Eye (tissue), 1 donor: Measurements from ENCODE around the gene ARL4D.
A peak's percentile ranks its signal among the peaks of the same experiment; 100 is the strongest.
"Not testable (repeated sequence)": the region's sequence is repeated elsewhere in the genome, so short reads cannot be mapped to it uniquely, and the experiment has no call there.

ENCODE experiments used
- DNase-seq: peaks from one replicate; pipeline ENCODE4 v3.0.0-alpha.2; 2015

Gene ARL4D

GRCh38 chr17:43371227-43371821, 27.5 kb upstream of the ARL4D start:
- DNase-seq: no peak

DNA sequence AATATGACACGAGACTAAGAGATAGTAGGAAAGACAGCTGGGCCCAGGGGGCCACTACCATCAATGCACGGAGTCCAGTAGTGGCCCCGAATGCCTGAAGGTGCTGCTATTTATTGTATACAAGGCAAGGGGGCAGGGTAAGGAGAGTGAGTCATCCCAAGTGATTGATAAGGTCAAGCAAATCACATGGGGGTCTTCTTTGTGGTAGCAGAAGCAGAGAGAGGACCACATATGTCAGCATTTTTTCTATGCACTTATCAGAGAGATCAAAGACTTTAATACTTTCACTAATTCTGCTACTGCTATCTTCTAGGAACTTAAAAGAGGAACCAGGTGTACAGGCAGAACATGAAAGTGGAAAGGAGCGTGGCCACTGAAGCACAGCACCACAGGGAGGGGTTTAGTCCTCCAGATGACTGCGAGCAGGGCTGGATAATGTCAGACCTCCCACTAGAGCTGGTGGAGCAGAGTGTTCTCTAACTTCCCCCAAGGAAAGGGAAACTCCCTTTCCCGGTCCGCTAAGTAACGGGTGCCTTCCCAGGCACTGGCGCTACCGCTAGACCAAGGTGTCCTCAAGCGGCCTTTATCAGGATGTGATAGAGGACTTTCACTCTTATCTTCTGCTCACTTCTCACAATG, 26.4 kb upstream of the ARL4D start:
- DNase-seq: no peak

GRCh38 chr17:43373356-43373755, 25.4 kb upstream of the ARL4D start:
- no peak for DNase-seq

- DNase-seq: not testable (repeated sequence)
These were observed 22.9 kb upstream of the ARL4D start for GRCh38 chr17:43375915-43376314.

DNA sequence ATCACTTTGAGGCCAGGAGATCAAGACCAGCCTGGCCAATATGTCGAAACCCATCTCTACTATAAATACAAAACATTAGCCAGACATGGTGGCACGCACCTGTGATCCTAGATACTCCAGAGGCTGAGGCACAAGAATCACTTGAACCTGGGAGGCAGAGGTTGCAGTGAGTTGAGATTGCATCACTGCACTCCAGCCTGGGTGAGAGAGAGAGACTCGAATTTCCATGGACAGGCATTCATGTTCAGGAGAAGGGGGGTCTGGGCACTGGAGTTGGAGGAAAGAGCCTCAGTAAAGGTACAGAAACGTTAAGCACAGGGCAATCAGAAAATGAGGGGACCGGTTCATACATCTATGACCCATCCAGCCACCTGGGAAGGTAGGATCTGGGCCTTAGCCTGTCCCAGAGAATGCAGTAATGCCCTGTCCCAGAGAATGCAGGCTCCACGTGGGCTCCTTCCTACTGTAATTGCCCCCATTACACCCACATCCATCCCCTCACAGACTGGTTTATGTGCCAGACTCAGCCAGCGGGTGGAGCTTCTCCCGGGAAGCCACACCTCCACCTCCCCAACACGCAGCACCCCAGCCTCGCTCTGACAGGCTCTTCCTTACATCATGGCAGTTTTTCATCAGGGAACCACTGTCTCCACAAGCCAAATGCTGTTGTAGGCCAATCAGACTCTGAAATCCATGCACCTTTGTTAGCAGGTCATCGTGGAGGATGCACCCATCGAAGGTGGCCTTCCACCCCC, 21.6 kb upstream of the ARL4D start:
- no peak for DNase-seq

DNA sequence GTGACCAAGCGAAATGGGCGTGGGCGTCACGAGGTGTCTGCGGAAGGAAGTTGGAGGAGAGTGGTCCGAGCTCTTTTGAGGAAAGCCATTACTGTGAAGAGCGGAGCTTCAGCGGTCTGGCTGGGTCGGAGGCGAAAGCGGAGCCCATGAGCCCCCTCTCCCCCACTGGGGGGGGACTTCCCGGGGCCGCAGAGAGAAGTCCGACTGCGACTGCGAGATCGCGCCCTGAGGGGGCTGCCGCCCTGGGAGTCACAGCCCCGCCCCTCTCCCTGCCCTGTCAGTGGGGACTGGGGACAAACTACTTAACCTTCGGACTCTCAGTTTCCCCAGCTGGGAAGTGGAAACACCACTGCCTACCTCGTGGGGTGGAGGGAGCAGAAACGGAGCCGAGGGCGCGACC, 20.0 kb upstream of the ARL4D start:
- DNase-seq: no peak

- no peak for DNase-seq
These were observed 18.5 kb upstream of the ARL4D start for GRCh38 chr17:43380307-43380706.

- no peak for DNase-seq
These were observed 17.6 kb upstream of the ARL4D start for GRCh38 chr17:43381204-43381603.

GRCh38 chr17:43381621-43382020, 17.2 kb upstream of the ARL4D start:
- no peak for DNase-seq

- no peak for DNase-seq
These were observed 16.0 kb upstream of the ARL4D start for GRCh38 chr17:43382776-43383175.

GRCh38 chr17:43383372-43383771, 15.4 kb upstream of the ARL4D start:
- DNase-seq: no peak

DNA sequence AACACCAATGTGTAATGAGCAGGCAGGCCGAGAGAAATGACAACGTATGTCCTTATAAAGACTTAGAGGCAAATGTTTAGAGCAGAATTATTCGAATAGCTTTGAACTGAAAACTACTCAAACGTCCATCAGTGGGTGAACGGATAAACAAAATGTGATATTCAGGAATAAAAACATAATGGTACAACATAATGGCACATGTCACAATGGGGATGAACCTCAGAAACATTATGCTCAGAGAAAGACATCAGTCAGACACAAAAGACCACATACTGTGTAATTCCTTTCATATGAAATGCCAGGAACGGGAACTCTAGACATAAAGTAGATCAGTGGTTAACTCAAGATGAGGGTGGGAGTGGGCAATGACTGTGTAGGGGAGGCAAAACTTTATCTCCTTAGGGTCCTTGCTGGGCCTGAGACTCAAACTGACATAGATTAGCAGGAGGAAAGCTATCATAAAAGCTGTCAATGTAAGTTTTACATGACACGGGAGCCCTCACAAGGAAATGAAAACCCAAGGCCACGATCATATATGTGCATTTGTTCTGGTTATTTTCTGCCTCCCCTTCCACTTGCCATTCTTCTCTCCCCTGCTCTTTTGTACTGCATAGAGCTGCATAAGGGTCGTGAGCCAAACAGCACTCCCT, 14.8 kb upstream of the ARL4D start:
- no peak for DNase-seq

- DNase-seq: no peak
These were observed 14.3 kb upstream of the ARL4D start for GRCh38 chr17:43384476-43384862.

DNA sequence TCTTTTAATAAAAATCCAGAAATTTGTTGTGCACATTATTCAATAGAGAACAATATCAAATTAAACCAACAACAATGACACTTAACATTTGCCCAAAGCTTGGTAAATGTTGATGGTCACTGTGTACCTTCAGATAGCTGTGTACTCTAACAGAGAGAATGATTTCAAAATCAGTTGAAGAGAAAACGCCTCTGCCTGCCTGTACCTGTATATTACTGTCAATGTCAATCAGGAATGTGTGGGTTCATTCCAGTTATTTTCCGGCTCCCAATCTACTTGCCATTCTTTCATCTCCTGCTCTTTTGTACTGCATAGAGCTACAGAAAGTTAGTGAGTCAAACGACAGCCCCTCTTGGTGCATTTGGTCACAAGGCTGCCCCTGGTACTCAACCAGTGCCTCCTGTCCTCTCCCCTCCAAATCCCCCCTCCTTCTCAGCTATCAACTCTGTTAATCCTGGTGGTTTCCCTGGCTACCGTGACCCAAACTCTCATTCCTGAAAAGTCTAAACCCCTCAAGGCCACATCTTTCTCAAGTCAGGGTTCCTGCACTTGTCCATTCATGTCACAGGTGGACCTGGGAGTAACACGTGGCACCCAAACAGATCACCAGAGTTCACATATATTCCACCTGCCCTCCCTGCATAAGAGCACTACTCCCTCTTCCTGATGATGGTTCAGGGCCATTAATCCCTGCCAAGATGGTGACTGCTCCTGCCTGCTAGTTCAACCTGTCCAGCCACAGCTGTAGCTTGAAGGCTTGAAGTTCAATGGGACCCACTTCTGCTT, 13.6 kb upstream of the ARL4D start:
- no peak for DNase-seq

DNA sequence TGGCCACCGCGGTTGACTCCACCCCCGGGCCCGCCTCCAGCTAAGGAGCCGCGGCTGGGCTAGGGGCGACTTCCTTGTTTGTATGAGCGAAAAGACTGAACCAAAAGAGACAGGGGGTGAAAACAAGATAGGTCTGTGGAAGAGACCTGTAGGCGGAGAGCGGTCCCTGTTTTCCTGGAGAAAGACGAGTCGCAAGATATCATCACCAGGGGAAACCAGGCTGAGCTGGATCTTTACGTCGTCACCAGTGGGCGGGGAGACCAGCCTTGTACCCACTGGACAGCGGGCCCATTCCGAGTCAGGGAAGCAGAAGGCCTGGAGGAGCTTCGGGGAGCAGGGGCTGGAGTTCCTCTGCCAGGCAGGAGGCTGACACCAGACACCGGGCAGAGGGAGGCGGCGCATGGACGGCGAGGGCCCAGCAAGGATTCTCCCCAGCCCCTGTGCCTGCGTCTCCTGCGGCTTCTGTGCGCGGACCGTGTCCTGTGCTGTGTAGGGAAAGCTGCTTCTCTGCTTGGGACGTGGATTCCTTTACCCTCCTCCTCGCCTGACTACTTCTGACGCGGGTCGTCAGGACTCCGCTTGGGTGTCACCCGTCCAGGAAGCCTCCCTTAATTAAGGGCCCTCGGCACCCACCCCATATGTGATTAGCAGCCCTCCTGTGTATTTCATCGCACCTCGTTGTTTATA, 10.3 kb upstream of the ARL4D start:
- DNase-seq: peak; percentile 97

GRCh38 chr17:43389046-43389947, 9.5 kb upstream of the ARL4D start:
- peak; percentile 94 for DNase-seq

DNA sequence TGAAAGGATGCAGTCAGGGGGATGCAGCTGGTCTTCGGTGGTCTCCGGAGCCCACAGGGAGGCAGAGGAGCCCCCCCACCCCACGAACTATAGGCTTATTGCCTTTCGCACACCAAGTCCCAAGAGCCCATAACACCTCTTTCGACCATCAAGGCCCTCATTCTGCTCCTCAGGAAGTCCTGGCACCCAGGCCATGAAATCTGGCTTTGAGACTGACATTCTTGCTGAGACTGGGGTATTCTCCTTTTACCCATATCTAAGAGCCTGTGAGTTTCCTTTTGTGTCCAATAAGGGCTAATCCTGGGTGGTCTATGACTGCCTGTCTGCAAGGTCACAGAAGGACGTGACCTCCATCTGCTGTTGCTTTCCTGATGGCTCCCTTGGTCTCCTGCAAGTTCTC, 6.4 kb upstream of the ARL4D start:
- no peak for DNase-seq

DNA sequence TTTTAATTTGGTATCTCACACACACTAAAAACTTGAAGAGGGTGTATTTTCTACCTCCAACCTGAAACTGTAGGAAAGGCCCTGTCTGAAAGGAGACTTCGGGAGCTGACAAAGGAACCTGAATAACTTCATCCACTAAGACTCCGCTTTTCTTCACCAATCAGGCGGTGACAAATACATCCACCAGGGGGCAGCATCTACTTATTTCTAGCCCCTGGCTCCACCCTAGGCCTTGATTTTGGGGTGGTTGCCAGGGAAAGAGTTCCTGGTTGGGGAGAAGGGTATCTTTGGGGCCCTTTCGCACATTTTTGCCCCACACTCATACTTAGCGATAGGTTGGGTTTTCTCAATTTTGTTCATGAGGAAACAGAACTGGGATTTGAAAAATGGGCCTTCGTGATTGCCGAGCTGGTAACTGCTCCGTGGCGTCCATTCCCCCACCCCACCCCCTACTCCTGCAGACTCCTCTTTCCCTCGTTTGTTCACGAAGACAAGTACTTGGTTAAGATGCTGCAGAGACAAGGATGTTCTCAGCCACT, 4.8 kb upstream of the ARL4D start:
- DNase-seq: peak; percentile 98

- DNase-seq: not testable (repeated sequence)
These were observed 4.1 kb upstream of the ARL4D start for GRCh38 chr17:43394696-43395095.

DNA sequence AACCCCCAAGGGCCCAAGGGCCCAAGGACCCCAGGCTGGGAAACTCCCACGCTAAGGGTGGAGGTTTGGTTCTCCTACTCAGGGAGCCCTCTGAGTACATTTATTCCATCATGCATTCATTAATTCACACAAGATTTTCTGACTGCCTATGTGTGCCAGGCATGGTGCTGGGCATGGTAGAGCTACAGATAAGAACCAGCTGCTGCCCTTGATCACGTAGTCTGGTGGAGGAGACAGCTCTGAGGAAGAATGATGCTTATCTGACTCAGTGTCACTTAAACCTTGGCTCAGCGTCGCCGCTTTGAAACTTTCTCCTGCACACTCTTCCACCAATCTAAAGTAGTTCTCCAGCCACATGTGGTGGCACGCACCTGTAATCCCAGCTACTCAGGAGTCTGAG, 3.6 kb upstream of the ARL4D start:
- no peak for DNase-seq

GRCh38 chr17:43396491-43397060, 2.2 kb upstream of the ARL4D start:
- no peak for DNase-seq
